ENCODE measurements around the gene RICTOR. TPM values are rescaled to one million over a fixed set of nuclear protein-coding genes. Genes with fewer than 3 reads are reported as not detected.

The RICTOR gene
- total RNA-seq, 1 donor from 2014 or later: 53.7 TPM

GRCh38 chr5:38941912-38942311 lies 132.3 kb downstream of the RICTOR start:
- intact Hi-C loops (cut with micrococcal nuclease): no loop called here

GRCh38 chr5:38940230-38940858 lies 133.9 kb downstream of the RICTOR start:
- intact Hi-C loops (cut with micrococcal nuclease): no loop called here

- intact Hi-C loops (cut with micrococcal nuclease): loop anchor here (5.0 kb wide), 1 partner anchor 138 kb away; no protein-coding TSS in a partner anchor
These were observed 135.2 kb downstream of the RICTOR start for GRCh38 chr5:38938973-38939372.

GRCh38 chr5:38938424-38938823 lies 135.8 kb downstream of the RICTOR start:
- intact Hi-C loops (cut with micrococcal nuclease): loop anchor here (5.0 kb wide), 1 partner anchor 139 kb away; no protein-coding TSS in a partner anchor

GRCh38 chr5:38936269-38936668 lies 137.9 kb downstream of the RICTOR start:
- intact Hi-C loops (cut with micrococcal nuclease): loop anchor here (5.0 kb wide), 1 partner anchor 141 kb away; no protein-coding TSS in a partner anchor

DNA sequence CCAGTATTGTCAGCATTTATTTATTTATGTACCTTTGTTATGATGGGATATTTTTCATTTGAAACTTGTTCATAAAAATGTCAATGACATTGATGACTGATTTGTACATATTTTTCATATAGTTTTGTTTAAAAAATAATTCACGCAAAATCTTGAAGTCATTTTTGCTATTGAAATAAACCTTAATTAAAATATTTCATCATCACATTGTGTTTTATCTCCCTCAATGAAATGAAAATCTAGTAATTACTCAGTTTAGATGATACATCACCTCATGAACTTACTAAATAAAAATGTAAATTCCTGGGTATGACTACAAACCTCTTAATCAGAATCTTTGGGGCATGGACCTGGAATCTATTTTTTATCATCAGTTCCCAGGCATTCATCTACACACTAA lies 138.8 kb downstream of the RICTOR start:
- intact Hi-C loops (cut with micrococcal nuclease): loop anchor here (5.0 kb wide), 1 partner anchor 142 kb away; no protein-coding TSS in a partner anchor

- intact Hi-C loops (cut with micrococcal nuclease): no loop called here
These were observed 141.3 kb downstream of the RICTOR start for GRCh38 chr5:38932854-38933408.

DNA sequence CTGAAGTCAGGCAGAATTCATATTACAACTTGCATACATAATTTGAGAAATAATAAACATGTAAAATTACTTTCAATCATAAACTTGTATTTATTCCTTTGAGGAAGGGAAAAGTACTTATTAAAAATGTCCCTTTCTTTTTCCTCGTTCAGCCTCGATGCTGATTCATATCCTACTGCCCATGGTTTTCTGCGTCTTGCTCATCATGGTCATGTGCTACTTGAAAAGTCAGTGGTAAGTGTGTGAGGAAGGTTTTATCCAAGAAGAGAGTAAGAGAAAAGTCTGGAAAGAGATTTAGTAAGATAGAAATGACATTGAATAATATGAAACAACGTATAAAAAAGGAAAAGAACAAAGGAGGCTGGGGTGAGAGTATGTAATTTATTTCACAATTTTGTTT lies 142.5 kb downstream of the RICTOR start:
- intact Hi-C loops (cut with micrococcal nuclease): no loop called here

DNA sequence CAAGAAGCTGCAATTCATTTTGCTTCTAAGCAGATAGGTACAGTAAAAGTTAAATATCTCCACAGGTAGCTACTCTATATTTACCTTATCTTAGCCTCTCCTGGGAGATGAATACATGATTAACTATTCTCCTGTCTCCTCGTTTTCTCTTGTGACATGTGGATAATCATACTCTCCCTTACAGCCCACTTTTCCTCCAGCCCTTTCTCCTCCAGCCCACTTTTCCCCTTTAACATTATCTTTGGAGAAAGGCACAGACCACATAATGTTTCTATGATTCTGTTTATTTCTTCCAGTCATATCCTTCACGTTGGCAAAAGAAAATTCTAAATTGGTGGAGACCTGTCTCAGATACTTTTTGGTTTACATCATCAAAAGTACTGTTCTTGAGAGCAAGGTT lies 144.4 kb downstream of the RICTOR start:
- intact Hi-C loops (cut with micrococcal nuclease): no loop called here

GRCh38 chr5:38927470-38927869 lies 146.7 kb downstream of the RICTOR start:
- intact Hi-C loops (cut with micrococcal nuclease): no loop called here

DNA sequence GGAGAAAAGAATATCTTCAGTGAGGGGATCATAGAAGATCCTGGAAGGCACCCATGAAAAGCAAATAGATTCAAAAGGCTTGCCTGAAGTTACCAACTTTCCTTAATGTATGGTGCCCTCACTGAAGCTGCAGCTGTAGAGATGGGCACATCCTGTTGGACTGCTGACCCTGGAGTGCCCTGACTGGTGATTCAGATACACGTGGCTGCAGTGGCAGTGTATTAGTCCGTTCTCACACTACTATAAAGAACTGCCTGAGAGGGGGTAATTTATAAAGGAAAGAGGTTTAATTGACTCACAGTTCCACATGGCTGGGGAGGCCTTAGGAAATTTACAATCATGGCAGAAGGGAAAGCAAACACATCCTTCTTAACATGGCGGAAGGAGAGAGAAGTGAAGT lies 148.1 kb downstream of the RICTOR start:
- intact Hi-C loops (cut with micrococcal nuclease): no loop called here

DNA sequence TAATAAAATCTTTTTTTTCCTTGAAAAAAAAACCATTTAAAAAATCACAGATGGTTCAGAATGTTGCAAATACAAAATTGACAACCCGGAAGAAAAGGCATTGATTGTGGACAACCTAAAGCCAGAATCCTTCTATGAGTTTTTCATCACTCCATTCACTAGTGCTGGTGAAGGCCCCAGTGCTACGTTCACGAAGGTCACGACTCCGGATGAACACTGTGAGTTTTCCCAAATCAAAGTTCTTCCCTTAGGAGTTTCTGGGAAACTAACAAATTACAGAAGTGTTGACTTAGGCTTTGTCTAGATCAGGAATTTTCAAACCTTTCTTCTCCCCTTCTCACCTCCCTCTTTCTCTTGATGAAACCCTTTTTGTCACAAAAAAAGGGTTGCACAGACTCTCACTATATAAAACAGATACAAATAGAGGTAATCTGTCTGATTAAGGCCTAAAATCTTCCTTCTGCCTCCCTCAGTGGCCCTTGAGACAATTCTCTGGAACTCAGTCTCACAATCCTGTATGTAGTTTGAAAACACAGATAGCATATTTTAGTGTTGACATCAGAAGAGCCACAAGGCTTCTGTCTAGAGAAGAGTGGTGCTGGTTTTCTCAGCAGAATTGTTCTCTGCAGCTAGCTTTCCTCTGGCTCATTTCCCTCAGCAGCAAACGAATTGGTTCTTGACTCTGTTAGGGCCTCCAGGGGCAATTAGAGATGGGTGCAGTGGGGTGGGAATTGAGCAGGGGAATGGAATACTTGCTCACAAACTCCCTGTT lies 148.9 kb downstream of the RICTOR start:
- intact Hi-C loops (cut with micrococcal nuclease): no loop called here

- intact Hi-C loops (cut with micrococcal nuclease): loop anchor here (2.0 kb wide), 2 partner anchors 93 to 541 kb away; no protein-coding TSS in a partner anchor
These were observed 150.3 kb downstream of the RICTOR start for GRCh38 chr5:38923661-38924451.

- intact Hi-C loops (cut with micrococcal nuclease): loop anchor here (1.0 to 2.0 kb wide), 3 partner anchors 91 to 539 kb away; no protein-coding TSS in a partner anchor
These were observed 152.0 kb downstream of the RICTOR start for GRCh38 chr5:38922199-38922598.

- intact Hi-C loops (cut with micrococcal nuclease): no loop called here
These were observed 153.0 kb downstream of the RICTOR start for GRCh38 chr5:38921174-38921573.

GRCh38 chr5:38916802-38917201 lies 157.4 kb downstream of the RICTOR start:
- intact Hi-C loops (cut with micrococcal nuclease): no loop called here

DNA sequence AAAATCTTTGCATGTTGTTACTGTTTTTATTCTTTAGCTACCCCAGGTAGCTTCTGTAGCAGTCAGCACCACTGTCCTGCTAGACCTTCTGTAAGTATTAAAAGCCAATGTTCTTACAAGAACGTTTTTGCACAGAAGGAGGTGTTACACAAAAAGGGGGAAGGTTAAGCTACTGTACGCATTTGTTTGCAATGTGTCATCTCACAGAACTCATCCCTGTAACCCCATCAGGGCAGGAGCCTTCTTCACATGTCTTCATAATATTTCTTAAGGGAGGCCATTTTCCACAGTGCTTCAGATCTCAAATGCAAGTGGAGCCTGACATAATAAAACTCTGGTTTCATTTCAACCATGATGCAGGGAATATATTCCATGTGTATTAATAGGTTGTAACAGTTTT lies 160.5 kb downstream of the RICTOR start:
- intact Hi-C loops (cut with micrococcal nuclease): no loop called here

DNA sequence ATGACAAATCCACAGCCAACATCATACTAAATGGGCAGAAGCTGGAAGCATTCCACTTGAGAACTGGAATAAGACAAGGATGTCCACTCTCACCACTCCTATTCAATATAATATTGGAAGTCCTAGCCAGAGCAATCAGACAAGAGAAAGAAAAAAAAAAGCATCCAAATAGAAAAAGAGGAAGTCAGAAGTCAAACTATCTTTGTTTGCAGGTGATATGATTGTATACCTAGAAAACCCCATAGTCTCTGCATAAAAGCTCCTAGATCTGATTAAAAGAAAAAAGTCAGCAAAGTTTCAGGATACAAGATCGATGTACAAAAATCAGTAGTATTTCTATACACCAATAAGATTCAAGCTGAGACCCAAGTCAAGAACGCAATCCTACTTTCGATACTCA lies 162.3 kb downstream of the RICTOR start:
- intact Hi-C loops (cut with micrococcal nuclease): no loop called here

- intact Hi-C loops (cut with micrococcal nuclease): no loop called here
These were observed 167.7 kb downstream of the RICTOR start for GRCh38 chr5:38906503-38906902.

- intact Hi-C loops (cut with micrococcal nuclease): no loop called here
These were observed 168.7 kb downstream of the RICTOR start for GRCh38 chr5:38905516-38905915.

DNA sequence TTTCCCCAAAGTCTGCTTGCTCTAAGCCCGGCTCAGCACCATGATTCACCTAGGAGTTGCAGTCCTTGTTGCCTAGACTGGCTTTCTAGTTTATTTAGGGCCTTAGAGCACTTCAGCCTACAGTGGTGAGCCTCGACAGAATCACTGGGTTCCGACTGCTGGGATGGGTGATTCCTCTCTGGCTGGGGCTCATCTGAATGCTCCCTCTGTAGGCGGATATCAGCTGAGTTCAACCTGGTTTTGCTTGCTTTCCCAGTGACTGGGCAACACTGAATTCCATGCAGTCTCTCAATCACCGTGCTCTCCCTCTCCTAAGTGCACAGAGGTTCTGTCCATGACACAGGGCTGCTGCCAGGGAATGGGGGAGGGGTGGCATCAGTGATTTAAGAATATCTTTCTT lies 174.3 kb downstream of the RICTOR start:
- intact Hi-C loops (cut with micrococcal nuclease): no loop called here

All from T-helper 1 cell treated with Interleukin-12 subunit alpha and Interleukin-12 subunit beta and Interleukin-4 antibody, amounts not matched to agents 30 ng/mL and 1 ng/mL, for 36 hours (primary cell).